HUDEP-2 (cell line): Measurements from ENCODE around the gene CDH8.

Experiments
- DNase-seq, 76 experiments: peaks; one replicate each; lab custom pipeline; 2025; ENCODE audit not compliant: unreplicated experiment in 76 of 76; lab: John Stamatoyannopoulos, UW

The CDH8 gene

DNA sequence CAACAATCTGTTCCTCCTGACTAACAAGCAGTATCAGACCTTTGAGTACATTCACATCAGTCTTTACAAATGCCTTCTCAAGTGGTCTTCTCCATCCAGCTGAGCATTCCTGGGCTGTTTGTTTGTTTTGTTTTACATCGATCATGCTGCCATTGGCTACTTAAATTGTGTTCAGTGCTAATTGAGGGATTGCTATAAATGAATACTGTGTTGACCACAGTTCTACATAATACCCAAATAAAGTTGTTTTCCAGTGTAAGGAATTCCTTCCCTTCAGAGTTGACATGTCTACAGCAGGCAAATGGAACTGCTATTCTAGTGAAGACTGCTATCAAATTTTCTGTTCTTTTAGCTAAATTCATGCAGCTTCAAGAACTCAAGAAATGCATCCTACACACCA, 3.2 kb downstream of the CDH8 start:
- DNase-seq: no peak

DNA sequence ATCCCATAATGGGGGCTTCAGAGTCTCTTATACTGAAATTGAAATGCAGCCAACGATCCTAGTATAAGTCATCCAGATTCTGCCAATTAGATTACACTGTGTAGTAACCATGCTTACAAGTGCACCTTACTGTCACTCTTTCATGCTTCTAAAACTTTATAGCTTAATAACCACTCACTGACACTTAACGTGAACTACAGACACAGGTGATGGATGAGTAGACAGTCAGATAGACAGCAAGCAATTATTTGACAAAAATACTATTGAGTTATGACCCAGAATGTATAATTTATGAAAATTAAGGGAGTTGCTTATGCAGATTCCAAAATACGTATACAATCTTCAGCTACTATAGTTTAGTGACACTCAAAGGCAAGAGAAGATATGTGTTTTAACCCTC, 6.3 kb downstream of the CDH8 start:
- no peak for DNase-seq

DNA sequence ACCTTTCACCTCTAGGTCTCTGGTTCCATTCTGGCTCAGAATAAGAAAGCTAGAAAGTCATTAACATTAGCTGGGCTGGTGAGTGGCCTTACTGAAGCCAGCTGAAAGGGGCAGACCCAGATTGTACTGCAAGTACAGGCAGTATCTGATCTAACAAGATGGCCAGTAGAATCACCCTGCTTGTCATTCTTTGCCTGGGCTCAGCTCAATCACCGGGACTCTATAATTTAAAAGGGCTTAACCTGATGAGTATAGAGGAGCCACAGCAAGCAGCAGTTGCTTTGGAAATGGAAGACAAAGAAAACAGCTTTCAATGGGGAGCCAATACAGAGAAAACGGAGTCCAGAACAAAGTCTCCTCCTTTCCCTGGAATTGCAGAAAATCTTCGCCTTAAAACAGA, 13.6 kb downstream of the CDH8 start:
- no peak for DNase-seq

DNA sequence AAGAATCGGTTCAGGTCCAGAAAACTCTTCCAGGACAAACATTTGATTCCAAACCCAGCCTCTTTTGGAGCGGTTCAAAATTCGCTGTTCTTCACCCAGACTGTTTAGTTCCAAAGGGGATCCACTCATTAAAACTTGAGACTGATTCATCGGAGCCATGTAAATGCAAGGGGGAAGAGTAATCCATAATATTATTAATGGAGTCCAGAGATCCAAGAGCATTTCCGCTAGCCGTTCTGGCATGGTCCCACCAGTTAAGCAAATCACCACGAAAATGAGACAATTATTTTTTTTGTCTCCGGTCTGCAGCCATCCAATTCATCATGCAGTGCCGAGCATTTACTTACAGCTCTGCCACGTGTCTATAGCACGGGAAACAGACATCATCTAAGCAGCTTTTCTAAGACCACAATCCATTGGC, 15.1 kb downstream of the CDH8 start:
- DNase-seq: no peak

DNA sequence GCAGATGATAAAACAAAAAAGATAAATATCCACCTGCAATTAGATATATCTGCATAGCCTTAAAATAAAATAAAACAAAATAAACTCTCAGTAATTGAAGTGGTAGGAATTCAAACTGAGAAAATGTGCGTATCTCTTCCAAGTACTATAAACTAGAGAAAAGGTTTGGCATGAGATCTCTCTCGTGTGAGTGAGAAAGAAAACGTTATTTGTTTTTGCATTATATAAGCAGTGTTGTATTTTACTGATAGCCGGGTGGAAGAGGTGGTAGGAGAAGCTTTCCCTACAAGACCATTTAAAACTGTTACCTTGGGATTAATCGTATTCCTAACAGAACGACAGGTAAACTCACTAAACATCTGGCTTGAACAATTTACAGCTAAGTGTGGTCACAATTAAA, 15.6 kb downstream of the CDH8 start:
- DNase-seq: no peak

DNA sequence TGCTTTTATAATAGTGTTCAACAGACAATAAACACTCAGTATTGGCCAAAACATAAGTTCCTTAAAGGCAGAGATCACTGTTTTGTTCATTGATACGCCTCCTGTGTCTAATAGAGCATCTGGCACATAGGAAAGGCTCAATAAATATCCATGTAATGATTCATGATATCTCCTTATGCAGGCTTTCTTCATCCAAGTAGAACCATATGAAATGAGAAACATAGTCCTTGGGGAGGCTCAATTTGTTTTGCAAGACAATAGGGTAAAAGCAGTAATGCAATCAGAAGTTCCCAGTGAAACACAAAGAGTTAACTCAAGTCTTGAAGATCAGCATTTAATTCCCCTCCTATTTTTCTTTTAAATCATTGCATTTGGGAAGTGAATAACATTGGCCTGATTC, 16.4 kb downstream of the CDH8 start:
- no peak for DNase-seq

DNA sequence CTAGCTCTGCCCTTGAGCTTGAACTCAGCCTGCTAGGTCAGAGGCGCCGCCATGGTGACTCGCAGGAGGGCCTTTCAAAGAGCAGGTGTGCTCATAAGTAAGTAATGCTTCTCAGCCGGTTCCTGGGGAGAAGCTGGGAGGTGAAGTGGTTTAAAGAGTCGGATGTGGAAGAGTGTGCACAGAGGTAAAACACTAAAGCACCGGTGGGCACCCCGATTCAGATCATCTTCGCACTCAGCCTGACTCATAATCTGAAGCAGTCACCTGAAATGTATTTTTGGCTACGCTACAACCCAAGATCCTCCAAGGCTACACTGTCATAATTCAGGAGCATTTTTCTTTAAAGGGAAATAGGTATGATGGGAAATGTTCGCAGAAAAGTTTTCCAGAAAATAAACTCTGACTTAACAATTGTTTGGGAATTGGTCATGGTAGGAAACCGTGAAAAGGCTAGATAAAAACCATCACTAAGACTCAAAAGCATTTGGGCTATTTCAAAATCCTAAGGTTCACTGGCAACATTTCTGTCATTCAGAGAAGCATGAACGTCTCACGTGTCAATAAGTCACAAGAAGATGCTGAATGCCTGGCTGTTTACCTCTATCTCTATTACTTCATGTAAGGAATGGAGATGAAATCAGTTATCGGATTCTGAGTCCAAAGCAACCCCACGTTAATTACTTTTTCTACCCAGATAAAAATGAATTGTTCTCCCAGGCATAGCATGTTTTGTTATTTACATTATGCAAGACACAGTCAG, 17.8 kb downstream of the CDH8 start:
- DNase-seq: no peak

DNA sequence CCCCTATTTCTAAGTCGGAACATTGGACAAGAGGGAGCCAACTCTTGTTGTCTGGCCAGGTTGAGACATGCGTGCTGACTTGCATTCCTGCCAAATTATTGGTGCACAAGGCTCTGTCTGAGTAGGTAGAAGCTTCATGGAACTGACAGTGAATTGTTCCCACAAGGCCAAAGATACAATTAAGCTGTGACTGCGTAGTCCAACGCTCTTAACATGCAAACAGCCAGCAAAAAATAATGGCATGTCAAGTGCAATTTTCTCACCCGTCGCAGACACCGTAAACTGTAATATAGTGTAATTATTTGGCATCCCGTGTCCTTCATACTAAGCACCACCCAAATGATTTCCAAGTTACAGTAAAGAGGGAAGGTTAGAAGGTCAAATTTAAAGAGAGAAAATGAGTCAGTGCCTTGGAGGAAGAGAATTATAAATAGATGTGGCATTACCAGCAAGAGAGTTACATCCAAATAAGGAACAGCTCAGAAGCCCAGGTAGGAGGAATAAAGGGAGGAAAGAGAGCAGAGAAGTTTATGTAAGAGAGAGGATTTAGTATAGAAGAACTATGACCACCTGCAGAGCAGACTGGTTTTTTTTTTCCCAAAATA, 21.8 kb downstream of the CDH8 start:
- no peak for DNase-seq

DNA sequence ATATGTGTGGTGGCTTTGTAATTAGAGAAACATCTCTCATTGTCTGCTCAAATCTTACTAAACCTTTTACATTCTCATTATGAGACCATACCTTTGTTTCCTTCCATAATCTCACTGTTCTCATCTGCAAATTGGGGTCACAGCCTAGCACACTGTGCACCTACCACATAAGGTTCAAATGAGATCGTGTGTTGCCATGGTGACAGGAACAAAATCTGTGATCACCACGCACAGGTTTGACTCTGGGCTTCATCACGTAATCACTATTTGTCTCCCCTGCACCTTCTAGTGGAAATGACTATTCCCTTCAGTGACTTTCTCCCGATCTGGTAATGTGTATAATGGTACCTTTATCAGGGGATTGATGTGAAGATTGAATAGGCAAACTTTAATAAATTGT, 26.1 kb downstream of the CDH8 start:
- no peak for DNase-seq

DNA sequence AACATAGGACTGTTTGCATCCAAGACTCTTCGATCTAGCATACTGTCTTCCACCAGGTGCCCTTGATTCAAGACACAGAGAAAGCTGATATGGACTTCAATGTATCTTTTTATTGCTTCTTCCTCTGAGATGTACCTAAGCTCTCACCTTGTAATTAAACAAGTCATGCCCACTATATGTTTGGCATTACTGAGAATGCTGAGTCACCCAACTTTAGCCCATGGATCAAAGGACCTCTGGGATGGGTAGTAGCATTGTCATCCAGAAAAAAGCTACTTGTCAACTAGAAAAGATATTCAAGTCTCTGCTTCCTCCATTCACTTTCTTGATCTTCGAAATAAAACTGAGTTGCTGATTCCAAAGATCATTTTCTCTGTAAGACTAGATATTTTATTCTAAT, 37.8 kb downstream of the CDH8 start:
- DNase-seq: no peak

DNA sequence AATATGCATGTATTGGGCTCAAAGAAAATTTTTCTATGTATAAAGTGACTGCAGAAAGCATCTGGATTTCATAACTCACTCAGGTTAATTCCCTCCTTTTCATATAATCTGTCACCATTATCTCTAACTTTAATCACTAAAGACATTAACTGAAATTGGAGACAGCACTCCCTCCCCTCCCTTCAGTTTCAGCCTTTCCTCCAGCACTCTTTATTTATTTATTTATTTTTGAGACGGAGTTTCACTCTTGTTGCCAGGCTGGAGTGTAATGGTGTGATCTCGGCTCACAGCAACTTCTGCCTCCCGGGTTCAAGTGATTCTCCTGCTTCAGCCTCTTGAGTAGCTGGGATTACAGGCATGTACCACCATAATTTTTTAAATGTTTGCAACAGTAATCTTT, 43.1 kb downstream of the CDH8 start:
- DNase-seq: no peak

DNA sequence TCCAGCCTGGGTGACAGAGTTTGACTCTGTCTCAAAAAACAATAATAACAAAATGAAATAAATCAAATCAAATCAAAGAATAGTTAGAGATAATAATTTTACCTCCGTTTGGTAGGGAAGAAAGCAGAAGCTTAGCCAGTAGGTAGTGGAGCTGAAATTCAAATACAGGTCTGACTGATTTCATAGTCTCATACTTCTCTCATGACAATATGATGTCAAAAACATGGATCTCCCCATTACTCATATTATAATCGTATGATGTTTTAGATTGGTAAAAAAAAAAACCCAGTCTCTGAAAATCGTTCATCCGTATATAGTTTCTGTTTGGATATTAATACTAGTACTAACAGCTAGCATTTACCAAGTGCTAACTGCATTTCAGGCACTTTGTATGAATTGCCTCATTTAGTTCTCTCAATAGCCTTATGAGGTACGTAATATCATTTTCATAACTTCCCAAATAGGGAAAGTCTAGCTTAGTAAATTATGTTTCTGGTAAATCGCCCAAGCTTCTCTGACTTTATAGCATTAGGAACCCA, 48.7 kb downstream of the CDH8 start:
- no peak for DNase-seq

DNA sequence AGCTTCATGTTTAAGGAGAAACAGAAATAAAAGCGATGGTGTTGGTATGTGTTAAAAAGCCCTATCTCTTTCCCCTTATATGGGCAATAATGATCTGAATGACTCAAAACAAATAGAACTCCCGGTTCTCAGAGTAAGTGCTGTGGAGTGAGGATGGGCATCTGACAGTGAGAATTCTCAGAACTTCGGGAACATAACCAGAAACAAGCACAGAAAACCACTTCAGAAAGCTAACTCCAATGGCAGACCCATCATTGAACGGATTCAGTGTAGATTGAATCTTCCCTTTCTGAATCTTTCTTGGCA, 67.2 kb downstream of the CDH8 start:
- DNase-seq: no peak

DNA sequence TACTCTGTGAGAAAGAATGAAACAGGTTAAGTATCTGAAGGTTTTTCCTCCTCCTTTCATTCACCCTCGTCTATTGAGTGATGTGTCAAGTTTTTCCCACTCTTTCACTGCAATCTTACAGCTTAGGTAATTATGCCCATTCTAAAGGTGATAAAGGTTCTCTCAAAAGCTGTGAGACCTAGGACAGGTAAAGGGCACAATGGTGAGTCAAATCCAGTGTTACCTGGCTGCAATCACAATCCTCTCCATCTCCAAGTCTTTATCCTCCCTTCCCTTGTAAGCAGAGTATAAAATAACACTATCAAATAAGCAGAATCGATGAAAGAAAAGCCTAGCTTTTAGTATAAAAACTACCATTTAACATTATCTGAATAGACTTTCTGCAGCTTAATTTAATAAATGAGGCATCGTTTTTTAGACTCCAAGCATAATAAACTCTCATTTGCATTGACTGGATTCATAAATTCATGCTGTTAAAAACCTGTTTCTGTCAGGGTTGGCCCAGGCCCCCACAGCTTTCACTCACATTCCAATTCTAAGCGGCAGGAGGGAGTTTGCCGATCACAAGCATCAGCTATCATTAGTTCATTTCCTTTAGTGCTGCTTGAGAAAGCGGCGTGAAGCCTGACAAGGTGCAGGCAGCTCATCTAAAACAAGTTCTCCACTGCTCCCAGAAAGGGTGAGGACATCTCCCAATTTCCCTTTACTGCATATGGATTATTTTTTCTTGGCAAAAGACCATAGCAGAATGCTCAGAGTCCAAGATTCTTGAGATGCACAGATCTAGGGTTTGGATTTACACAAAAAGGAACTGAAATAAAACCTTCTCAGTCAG, 67.8 kb downstream of the CDH8 start:
- no peak for DNase-seq

DNA sequence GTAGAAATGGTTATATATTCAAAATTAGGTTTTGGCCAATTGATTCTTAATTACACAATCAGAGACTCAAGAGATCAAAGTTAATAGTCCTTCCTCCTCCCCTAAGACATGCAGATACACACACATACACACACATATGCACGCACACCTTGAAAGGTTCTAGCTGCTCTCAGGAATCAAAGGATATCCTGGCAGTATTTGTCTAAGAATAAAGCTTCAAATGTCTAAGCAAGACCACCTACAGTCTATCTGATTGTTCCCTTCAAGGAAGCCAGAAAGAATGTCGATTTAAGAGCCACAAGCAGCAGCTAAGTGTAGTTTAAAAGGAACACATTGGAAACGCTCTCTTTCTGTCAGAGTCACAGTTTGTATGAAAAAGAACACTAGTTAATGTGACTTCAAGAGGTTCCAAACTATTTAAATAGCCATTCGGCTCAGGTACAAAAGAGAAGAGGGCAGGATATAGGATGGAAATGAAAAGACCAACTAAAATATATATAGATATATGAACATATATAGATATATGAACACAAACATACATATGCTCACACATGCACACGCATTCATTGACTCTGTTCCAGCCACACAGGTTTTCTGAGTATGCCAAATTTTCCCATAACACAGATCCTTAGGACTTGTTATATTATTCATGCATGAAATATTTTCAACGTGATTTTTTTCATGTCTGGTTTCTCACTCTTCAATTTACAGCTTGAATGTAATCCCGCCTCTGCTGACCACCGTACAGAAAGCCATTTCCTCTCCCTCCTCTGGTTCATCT, 79.0 kb downstream of the CDH8 start:
- DNase-seq: no peak

DNA sequence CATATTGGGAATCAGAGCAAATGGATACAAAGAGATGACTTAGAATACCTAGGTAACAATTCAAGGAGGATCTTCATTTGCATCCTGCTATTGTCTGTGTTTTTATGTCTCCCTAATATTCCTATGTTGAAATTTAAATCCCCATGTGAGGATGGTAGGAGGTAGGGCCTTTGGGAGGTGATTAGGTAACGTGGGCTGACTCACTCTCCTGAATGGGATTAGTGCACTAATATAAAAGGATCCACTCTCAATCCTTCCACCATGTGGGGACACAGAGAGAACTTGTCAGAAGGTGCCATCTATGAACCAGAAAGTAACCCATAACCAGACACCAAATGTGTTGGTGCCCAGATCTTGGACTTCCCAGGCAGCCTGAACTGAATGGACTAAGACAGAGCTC, 83.4 kb downstream of the CDH8 start:
- no peak for DNase-seq

DNA sequence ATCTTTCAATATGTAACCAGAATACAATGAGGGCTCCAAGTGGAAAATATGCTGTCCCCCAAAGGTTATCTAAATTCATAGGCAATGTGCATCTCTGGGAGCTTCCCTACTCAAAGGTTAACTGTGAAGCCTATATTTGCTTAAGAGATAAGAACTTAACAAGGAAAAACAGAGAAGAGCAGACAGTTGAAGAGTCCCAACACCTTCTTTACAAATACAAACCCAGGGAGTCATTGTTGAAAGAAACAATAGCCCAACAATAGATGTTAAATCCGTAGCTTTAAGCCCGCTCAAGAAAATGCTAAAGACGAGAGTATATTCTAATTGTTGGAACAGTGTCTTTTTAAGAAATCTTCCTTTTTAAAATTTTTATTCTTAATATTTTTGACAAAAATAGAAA, 87.8 kb downstream of the CDH8 start:
- DNase-seq: no peak

DNA sequence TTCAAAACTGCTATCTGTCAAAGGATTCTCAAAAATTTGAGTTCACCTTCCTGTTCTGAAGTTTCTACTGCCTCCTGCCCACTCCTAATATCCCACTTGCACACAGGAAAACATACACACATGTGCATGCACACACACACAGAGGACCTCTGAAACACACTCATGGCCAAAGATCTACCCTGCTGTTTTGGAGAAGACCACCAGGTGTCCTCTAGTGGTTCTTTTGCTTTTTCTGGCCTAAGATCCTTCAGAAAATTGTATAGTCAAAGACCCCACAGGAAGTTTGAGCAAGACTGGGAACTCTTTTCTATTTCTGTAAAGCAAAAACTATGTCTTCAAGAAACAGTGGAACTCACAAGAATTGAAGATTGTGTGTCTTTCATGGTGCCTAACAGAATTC, 90.2 kb downstream of the CDH8 start:
- no peak for DNase-seq

DNA sequence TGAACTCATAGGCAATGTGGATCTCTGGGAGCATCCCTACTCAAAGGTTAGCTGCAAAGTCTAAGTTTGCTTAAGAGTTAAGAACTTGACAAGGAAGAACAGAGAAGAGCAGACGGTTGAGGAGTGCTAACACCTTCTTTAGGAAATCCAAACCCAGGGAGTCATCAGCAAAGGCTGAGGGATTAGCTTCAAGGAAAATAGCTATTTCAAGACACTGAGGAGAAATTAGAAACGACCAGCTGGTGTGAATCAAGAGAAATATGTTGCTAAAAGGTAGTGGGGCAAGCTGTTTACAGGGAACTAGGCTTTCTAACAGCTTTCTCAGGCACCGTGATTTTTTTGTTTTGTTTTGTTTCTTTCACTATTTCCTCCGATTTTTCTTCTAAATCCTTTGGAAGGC, 90.7 kb downstream of the CDH8 start:
- DNase-seq: no peak

DNA sequence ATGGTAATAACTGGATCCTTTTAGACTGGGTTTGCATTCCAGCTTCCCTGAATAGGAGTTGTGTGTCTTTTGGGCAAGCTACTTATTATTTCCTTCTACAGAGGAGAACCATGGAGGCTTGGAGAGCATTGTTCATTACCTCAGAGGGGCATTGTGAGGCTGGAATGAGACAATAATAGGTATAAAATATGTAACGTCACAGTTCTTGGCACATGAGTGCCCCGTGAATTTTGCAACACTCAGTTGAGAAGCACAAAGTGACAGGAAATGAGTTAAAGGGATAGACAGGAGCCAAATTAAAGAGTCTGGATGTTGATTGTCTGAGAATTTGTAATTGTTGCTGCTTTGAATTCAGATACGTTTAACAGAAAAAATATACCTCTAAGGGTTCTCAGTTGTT, 92.2 kb downstream of the CDH8 start:
- DNase-seq: no peak

DNA sequence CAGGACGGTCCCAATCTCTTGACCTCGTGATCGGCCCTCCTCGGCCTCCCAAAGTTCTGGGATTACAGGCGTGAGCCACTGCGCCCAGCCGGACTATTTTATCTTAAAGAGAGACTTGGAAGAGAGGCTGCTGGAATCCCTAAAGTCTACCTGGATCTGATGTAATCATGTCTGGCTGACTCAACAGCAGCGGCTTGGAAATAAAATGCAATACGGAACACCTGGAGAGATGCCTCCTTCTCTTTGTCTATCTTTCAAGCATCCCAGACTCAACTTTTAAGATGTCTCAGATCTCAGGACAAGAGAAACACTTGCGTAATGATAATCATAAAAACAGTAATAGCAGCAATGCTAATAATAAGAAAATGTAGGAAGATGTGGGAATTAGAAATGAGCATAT, 95.6 kb downstream of the CDH8 start:
- DNase-seq: no peak
